ENCODE data around the gene LEAP2. TPM values are rescaled to one million over a fixed set of nuclear protein-coding genes. Genes with fewer than 3 reads are reported as not detected.

LEAP2 gene
- total and polyA plus RNA-seq, 10 of the 15 experiments (the other 5 are each of a cell fraction or from before 2014, with no cell fraction given) = 1.9 to 8.8 (median 2.3) TPM

- H4K20me1 ChIP-seq (ENCODE audit: control insufficient read depth, insufficient read depth) = no peaks in the 10 kb centered on the region
- in situ Hi-C loops (cut with MboI) = no loop called here
Measured at GRCh38 chr5:132909702-132910101, 36.2 kb downstream of the LEAP2 start.

More at GRCh38 chr5:132909702-132910101, 36.2 kb downstream of the LEAP2 start:
- FAIRE-seq (no peak), ATAC-seq (no peak), DNase-seq (ENCODE audit: low read depth, low spot score) (no peak)
- ChIA-PET SMC1A (ENCODE audit: uncharacterized antibody, unreplicated experiment) (interaction anchor here (1.5 kb wide), 1 partner anchor 10 kb away, joined by 3 read pairs; no protein-coding TSS in a partner anchor), RAD21 (ENCODE audit: unreplicated experiment) (no interaction called here), POLR2A (no interaction called here), CTCF (no interaction called here)
- TF ChIP-seq ZBTB40 (IDR thresholded peaks at IDR 0.05; ENCODE audit: borderline replicate concordance) (no peak), TAF1 (IDR thresholded peaks at IDR 0.05; ENCODE audit: borderline replicate concordance, low read depth, low read length) (no peak), NR2F1 (conservative IDR thresholded peaks at IDR 0.05) (no peak), RELA (IDR thresholded peaks at IDR 0.05; ENCODE audit: borderline replicate concordance, partially characterized antibody) (no peak), BHLHE40 (IDR thresholded peaks at IDR 0.05; ENCODE audit: borderline replicate concordance in 1 of 2, low read depth in 2 of 2, low read length in 1 of 2) (no peak), SREBF2 (IDR thresholded peaks at IDR 0.05; ENCODE audit: low read length) (no peak)
- H3K79me2 ChIP-seq (ENCODE audit: control insufficient read depth, insufficient read depth, low read length) = no peaks in the 10 kb centered on the region; the same call in 1 of the 2 replicates
- peaks cover 0 to 14% of the 10 kb centered on the region in 2 experiments; a peak in 1 of 4 replicates for H3K36me3 ChIP-seq (ENCODE audit: control insufficient read depth in 2 of 2, insufficient read depth in 2 of 2, low read length in 1 of 2)
- H3K4me1 ChIP-seq (ENCODE audit: control insufficient read depth, insufficient read depth, low read length) = no peaks in the 10 kb centered on the region
- H3K4me3 ChIP-seq = no peak overlapping the region
- H3K27me3 ChIP-seq (replicated peaks in 1 of 2; ENCODE audit: control insufficient read depth in 2 of 2, insufficient read depth in 2 of 2, low read length in 1 of 2) = no peaks in the 10 kb centered on the region
- no TSS peak for BruUV-seq (replicated peaks)
- no peak overlapping the region for H3K27ac ChIP-seq (ENCODE audit: control insufficient read depth, insufficient read depth)
- no peak overlapping the region for H3K4me2 ChIP-seq (ENCODE audit: control insufficient read depth, insufficient read depth)
- intact Hi-C loops (cut with micrococcal nuclease; ENCODE audit: unreplicated experiment) = no loop called here
- H2AFZ ChIP-seq (ENCODE audit: control insufficient read depth, low read depth, low read length) = no peak overlapping the region
- WGBS (ENCODE audit: insufficient coverage, insufficient replicate concordance, low lambda C conversion rate, missing lambda C conversion rate) = 100% methylated on average over 1 of the region's 1 CpG
- no peaks in the 10 kb centered on the region for H3K9me3 ChIP-seq (replicated peaks; ENCODE audit: control insufficient read depth, insufficient read depth, low read length)
- no peak overlapping the region for H3K9ac ChIP-seq (ENCODE audit: control insufficient read depth, insufficient read depth, low read length)

All from GM12878 (cell line).